Limb (tissue), 2 donors: ENCODE data around the gene SGK2.

ENCODE experiments used
- DNase-seq, 2 donors: peaks; one replicate each; pipeline ENCODE4 v3.0.0-alpha.2; 2016; ENCODE audit errors: extremely low spot score in 2 of 2

Gene SGK2

DNA sequence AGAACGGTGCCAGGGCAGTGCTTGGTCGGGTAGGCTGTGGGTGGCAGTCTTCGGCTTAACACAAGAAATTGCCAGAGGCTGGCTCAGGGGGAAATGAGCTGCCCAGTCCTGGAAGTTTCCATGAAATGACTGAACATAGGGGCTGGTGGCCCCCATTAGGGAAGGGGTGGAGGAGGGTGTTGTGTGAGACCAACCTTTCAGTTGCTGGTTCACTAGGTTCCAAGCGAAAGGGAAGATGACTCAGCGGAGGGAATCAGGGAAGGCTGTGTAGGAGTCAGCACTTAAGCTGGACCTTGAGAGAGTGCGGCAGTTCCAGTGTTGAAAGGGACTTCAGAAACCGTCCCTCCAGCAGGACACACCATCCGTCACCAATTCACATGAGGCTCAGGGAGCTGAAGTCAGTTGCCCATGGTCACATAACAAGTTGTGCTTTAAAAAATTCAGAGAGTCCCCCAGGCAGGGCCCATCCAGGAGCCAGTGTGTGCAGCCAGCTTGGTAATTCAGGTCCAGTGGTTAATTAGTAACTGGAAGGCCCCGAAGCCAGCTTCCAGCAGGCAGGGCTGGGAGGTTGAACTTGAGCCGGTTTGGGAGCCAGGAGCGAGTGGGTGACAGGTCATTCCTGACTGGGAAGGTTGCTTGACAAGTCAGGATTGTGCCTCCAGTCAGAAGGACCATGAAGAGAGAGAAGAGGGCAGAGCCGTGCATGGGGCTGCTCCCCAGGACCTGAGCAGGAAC lies at the start of gene SGK2:
SGK2 (plus strand) TSS at position 616 of the 735 bp plus-strand sequence. CDS start 7,469 bp downstream, outside the sequence.
- no peak for DNase-seq

DNA sequence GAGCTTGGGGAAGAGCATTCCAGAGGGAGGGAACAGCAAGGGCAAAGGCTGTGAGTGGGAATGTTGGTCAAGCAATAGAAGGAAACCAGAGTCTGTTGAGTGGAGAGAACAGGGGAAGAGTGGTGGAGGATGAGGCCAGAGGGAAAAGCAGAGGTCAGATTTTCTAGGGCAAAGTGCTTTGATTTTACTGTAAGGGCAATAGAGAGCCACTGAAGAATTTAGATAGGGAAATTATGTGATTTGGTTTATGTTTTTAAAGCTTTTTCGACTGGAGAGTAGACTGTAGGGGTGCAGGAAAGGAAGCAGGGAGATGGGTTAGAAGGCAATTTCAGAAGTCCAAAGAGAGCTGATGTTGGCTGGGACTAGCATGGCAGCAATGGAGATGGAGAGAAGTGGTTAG lies 46.9 kb upstream of the SGK2 start:
- no peak for DNase-seq

DNA sequence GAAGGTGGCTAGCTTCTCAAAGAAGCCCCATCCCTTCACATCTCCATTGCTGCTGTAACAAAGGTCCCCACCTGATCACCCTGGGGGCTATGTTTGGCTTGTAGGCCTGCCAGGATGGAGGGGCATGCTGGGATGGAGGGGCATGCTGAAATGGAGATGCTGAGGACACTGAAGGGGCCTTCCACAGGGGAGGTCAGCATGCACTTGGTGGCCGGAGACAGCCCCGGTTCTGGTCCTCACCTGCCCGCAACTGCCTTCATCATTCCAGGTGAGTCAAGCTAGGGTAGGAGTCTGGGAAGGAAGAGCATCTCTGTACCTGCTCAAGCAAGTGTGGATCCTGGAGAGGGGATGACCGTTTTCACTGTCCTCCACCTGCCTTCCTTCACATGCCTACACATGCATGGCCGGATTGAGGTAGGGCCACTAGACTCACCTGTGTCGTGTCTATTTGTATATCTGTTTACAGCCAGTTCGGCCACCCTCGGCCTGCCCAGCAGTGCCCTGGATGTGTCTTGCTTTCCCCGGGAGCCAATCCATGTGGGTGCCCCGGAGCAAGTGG lies 45.4 kb upstream of the SGK2 start:
- no peak for DNase-seq

DNA sequence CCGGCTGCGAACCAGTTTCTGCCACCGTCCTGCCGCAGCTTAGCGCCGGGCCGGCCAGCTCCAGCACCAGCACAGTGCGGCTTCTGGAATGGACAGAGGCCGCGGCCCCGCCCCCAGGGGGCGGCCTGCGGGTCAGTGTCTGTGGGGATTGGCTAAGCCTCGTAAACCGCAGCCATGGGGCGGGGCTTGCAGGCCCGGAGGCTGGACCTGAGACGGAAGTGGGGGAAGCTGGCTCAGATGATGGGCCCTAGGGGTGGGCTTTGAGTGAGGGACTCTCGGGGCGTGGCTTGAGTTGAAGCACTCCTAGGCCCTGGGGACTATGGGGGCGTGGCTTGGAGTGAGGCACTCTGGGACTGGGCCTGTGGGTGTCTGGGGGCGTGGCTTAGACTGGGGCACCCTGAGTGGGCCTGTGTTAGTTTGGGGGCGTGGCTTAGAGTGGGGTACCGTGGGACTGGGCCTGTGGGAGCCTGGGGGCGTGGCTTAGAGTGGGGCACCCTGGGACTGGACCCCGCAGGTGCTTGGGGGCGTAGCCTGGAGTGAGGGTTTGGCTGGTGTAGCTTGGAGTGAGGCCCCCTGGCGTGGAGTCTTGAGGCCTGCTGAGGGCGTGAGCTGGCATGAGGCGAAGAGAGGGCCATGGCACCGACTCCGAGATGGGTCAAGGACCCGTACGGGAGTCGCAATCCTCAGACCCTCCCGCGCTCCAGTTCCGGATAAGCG lies 44.7 kb upstream of the SGK2 start:
- peak; percentile 87 to 95 for DNase-seq

DNA sequence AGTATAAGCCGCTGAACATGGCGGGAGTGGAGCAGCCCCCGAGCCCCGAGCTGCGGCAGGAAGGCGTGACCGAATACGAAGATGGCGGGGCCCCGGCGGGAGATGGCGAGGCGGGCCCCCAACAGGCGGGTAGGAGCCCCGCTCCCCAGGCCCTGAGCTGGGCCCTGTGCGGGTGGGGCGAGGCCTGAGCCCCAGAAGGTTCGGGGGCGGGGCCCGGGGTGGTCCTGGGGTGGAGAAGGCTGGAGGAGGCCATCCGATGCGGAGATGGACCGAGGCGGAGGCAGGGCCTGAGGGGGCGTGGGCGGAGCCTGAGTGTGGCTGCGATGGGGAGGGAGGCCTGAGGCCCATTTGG lies 44.2 kb upstream of the SGK2 start:
- no peak for DNase-seq

DNA sequence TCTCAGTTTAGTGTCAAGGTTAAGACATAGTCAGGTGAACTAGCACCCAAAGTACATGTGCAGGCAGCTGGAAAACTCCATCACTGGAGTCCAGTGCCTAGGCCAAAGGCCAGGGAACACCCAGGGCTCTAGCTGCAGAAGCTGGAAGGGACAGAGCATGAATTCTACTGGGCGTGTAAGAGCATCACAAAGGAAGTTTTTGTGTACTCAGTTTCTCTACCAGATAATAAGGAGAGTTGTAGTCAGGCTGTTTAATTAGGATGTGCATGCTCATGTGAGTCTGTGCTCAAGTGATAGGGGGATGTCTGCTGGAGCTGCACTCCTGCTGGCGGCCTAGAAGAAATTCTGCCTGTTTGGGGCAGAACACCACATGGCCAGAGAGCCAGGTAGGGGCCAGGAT lies 43.2 kb upstream of the SGK2 start:
- DNase-seq, result no peak

DNA sequence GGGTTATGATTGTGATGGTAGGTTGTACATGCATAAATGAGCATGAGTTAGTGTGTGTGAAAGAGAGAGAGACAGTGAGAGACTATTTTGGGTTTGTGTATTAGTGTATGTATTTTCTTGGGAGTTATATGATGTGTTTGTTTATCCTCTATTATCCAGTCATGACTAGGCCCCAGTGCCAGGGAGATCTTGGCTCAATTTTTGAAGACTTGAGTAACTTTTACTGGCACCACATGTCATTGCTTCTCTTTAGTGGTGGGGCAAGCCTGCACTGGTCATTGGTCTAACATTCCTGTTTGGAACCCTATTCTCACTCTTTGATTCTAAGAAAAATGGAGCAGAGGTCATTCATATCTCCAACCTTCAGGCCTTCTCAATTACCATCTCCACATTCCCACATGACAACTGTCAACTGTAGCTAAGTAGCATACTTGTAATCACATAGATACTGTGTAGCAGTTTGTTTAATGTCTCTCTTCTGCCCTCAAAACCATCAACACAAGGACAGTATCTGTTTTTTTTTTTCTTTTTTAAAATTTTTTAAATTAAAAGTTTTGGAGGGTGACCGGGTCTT lies 42.5 kb upstream of the SGK2 start:
- no peak for DNase-seq

DNA sequence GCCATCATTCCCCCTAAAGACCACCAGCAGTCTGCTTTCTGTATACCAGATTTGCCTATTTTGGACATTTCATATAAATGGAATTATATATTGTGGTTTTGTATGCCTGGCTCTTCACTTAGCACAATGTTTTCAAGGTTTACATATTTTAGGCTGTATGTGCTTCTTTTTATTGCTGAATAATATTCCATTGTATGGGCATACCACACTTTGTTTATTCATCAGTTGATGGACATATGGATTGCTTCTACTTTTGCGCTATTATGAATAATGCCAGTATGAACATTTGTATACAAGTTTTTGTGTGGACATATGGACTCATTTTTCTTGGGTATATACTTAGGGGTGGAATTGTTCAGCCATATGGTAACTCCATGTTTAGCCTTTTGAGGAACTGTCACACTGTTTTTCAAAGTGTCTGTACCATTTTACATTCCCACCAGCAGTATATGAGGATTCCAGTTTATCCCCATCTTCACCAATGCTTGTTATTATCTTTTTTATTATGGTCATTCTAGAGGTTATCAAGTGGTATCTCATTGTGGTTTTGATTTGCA lies 38.7 kb upstream of the SGK2 start:
- DNase-seq, result no peak

DNA sequence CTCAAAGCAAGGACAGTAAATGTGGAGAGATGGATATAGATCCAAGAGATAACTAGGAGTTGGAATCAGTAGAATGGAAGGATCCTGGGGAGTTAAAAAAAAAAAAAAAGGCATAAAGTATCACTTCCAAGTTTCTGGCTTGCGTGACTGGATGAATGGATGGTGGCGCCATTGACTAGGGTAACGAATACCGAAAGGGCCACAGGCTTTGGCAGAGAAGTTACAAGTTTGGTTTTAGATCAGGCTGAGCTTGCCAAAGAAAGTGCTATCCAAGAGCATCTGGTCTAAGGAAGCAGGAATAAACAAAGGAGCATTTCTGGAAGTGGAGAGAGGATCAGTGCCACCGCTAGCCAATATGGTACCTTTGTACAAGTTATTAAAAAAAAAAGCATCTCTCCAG lies 33.8 kb upstream of the SGK2 start:
- no peak for DNase-seq

DNA sequence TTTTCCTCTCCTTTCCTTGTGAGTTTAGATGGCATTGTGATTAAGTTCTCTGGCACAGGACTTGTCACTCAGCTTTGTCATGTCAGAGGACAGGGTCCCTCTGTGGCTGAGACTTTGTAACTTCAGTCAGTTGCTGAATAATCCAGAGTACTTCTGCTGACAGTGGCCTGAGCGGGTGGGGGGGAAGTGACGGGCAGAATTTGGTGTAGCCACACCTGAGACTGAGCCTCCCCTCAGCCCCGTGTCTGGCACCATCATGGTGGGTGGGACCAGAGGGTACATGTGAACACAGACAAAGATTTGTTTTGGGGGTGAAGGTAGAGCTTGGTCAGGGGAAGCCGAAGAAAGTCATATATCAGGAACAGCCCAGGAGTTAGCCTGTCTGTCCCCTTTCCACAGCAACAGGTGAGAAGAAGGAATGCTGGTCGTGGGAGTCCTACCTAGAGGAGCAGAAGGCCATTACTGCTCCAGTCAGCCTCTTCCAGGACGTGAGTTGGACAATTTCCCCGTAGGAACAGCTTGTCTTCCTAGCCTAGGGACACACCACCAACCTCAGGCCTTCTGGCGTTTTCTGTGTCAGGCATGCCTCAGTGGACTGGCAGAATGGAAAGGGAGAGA lies 30.5 kb upstream of the SGK2 start:
- DNase-seq, result no peak

DNA sequence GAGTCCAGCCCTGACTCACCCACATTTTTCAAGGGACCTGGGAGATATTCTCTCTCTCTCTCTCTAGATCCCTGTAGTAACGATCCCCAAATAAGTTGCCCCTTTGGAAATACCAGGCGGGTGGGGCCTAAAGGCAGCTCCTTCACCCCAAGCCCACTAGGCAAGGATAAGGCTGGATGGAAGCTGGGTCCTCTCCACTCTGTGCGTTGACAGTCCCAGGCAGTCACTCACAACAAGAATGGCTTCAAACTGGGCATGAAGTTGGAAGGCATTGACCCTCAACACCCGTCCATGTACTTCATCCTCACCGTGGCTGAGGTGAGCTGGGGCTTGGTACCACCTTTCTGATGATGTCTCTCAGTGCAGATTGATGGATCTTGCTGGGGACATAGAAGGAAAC lies 29.8 kb upstream of the SGK2 start:
- DNase-seq, result no peak

DNA sequence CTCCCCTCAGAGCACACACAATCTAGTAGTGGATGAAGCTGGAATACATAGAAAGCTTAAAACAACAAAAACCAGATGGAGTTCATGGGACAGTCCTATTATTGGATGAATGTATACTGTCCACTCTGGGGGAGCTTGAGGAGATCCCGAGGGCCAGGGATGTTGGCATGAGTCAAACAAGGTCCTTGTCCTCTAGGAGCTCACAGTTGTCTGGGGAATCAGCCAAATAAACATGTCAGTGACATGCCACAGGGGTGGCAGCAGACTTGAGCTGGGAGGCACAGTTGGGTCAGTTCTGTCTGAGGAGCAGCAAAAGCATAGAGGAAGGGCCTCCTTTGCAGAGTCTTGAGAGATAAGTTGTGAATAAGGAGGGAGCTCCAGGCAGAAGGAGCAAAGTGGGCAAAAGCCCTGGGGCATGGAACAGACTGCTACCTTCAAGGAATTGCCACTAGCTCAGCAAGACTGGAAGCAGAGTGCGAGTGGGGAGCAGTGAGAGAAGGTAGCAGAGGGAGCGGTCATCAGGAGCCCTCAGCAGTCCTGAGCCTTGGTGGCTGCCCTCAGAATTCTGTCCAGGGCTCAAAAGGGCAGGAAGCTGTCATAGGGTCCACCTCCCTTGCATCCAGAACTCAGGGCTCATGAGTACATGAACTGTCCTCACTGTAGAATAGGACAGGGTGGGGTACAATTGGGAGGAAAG lies 29.2 kb upstream of the SGK2 start:
- DNase-seq, result no peak

DNA sequence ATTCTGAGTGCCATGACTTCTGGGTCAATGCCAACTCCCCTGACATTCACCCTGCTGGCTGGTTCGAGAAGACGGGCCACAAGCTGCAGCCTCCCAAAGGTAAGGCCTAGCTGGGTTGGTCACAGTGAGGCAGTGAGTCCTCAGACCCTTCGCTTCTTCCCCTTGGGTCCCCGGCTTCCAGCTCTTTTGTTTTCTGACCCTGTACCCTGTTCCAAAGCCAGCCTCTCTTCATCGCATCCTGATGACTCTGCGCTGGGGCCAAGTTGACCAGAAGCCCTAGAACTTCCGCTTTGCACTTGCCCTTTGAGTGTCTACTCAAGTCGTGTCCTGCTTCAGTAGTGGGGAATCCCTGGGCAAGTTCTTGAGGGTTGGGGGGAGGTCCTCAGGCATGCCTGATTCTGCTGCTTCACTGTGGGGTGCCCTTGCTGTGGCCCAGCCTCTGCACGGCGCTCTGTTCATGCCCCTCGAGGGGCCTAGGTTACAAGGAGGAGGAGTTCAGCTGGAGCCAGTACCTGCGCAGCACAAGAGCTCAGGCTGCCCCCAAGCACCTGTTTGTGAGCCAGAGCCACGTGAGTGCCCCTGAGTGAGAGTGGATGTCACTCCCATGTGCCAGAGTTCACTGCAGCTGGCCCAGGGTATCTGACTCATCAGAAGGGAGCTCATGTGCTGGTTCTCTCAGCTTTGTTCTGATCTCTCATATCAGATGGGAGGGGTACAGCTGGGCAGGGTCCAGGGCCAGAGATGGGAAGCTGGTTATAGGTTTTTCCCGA lies 28.3 kb upstream of the SGK2 start:
- no peak for DNase-seq

DNA sequence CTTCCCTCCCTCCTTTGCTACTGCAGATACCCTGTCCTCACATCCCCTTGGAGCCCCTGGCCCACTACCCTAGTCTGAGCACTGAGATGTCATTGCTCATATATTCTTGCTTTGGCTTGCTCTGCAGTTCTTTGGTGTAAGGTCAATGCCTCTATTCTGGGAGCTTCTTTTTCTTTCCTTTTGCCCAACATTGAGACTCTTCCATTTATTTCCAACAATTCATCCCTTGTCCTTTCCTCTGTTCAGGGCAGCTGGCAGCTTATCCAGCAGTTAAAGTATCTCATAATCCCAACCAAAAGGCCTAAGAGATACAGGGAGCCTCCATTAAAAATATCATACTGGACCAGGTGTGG lies 27.8 kb upstream of the SGK2 start:
- DNase-seq, result no peak

DNA sequence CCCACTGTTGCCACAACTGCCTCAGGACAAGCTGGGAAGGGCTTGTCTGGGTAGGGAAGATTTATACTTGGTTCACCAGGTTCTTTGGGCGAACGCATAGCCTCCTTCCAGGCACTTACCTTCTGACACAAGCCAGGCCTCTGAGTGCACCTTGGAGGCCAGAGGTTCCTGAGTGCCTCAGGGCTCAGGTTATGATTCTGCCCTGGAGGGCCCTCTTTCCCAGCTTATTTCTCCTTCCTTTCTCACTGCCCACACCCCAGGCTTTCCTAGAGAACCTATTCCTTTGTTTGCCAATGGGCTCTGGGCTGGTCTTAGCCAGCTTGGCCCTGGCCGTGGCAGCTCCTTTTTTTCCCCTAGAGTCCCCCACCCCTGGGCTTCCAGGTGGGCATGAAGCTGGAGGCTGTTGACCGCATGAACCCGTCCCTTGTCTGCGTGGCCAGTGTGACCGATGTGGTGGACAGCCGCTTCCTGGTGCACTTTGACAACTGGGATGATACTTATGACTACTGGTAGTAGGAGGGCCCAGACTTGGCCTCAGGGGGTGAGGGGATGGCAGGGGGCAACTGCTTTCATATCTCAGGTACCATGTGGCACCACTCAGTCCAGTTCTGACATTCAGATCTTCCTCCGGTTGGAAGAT lies 26.3 kb upstream of the SGK2 start:
- no peak for DNase-seq

DNA sequence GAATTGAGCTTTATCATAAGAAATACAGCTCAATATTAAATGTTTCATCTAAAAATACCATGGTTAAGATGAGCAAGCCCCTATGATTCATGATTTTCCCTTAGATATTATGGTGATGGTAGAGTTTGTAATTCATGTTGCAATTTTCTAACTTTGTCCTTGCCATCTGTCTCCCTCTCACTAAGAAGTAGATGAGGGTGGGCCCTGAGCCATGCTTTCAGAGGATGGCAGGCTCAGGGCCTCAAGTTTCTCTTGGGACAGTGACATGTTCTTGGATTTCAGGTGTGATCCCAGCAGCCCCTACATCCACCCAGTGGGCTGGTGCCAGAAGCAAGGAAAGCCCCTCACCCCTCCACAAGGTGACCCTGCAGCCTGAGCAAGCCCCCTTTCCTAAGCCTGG lies 25.8 kb upstream of the SGK2 start:
- DNase-seq, result no peak

DNA sequence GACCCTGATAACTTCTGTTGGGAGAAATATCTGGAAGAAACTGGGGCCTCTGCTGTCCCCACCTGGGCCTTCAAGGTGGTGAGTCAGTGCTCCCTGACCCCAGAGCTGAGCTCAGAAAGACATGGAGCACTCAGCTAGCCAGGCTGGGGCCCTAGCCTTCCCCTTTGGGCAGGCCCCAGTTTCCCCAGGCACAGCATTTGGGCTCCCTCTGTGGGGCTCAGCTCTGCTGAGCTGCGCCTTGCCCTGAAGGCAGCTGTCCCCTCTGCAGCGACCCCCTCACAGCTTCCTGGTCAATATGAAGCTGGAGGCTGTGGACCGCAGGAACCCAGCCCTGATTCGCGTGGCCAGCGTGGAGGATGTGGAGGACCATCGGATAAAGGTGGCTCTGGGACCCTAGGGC lies 24.8 kb upstream of the SGK2 start:
- no peak for DNase-seq

DNA sequence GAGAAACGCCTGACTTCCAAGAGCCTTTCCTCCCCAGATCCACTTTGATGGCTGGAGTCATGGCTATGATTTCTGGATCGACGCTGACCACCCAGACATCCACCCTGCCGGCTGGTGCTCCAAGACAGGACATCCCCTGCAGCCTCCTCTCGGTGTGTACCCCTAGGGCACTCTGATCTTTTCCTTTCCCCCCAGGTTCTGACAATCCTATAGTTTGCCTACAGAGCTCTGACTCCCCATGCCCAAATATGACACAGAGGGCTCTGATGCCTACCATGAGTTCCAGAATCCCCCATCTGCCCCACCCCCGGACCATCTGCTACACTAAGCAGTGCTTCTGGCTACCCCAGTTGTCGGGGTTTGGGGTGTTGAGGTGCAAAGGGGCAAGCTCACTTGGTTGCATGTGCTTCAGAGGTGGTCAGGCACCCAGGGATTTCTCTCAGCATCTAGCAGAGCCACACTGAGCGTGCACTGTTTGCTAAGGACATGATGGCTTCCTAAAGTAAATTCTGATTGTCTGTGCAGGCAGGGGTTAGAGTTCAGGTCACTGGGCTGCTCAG lies 24.0 kb upstream of the SGK2 start:
- no peak for DNase-seq

DNA sequence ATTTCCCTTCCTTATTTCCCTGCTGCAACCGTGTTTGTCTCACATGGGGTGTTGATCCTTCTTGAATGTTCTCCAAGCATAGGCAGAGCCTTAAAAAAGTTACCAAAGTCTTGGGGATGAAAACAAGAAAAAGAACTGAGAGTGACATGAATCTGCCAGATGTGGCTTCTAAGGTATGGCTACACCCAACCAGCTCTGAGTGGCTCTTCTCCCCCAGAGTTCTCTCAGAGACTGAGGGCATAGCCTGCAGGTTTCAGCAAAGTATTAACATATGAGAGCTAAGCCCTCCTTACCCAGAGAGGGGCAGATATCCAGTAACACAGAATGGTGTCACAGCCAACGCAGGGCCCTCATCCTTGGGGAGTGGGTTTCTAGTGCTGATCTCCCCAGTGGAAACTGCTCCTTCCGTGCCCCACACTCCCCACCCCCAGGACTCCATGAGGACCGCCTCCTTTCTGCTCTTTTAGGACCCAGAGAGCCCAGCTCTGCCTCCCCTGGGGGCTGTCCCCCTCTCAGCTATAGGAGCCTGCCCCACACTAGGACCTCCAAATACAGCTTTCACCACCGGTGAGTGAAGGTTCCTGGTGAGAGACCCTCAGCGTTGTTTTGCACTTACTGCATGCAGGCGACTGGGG lies 23.3 kb upstream of the SGK2 start:
- DNase-seq, result no peak
